GM21737 (cell line): Measurements from ENCODE around the gene PLA2G15.
A peak's percentile ranks its signal among the peaks of the same experiment; 100 is the strongest.

ENCODE experiments used
- ATAC-seq: cut with Tn5 transposase; IDR thresholded peaks from one replicate; pipeline ENCODE4 v1.9.1; 2021; ENCODE audit warnings: mild to moderate bottlenecking, moderate library complexity; ENCODE audit not compliant: unreplicated experiment

Gene PLA2G15

GRCh38 chr16:68244903-68245853 is at the start of gene PLA2G15:
TSS of gene PLA2G15 (plus strand) at chr16:68245373. CDS start at chr16:68245427, 54 bp downstream.
- ATAC-seq, result peak; percentile 85

GRCh38 chr16:68197250-68197649 is 47.9 kb upstream of the PLA2G15 start:
- no peak for ATAC-seq

DNA sequence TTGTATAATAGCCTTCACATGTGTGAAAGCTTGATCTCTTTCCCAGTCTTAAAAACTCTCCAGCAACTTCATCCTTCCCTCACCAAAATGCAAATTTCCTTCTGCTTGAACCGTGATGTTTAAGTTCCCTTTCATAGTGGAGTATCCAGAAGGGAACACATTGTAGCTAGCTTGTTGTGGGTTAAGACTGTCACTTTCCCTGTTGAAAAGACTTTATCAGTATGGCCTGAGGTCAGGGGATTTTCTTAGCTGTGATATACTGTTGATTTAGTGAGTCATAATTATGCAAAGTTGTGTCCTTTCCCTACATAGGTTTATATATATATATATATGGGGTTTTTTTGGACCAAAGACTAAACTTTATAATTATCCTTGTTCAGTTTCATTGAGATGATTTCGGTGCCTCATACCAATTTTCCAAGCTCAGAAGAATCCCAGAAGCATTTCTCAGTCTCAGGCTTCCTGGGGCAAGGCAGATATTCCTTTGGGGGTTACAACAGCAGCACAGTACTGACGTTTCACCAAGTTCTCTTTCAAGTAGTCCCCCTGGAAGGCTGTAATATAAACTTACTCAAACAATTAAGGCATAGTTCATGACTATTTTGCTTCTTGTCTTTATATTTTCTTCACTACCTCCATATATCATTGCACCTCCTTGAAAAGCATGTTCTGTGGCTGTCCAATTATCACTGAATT is 44.9 kb upstream of the PLA2G15 start:
- no peak for ATAC-seq

DNA sequence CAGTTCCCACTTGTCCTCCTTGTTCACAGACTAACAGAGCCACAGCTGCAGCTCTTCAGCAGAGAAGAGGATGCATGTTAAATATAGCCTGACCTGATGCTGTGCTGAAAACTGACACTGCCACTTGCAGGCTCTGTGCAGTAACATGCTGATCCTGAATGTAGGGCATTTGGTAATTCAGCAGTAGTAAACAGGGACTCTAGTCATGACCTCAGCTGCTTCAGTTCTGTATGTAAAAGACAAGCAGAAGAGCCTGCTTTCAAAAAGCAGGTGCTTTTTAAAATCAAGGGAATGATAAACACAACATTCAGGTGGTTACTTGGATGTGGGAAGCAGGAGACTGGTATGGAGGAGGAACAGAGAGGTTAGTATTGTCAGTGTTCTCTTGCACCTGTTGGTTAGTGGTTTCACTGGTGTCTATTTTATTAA is 43.1 kb upstream of the PLA2G15 start:
- no peak for ATAC-seq

- ATAC-seq, result no peak
Observed at GRCh38 chr16:68206245-68206644, 38.9 kb upstream of the PLA2G15 start.

DNA sequence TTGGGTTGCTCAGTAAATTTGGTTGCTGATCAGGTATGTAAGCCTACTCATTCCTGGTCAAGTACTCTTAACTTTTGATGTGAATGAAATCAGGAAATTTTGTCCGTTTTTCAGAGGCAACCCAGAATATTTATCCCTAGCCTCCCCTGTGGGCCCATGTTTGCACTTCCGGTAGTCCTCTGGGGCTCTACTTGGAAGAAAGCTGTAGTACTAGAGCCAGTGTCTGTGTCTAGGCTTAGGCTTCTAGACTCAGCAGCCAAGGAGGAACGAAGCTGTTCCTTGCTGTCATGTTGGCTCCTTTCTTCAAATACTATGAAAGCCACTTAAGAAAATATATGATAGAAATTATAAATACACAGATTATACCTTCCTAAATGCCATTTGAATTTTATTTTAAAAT is 30.4 kb upstream of the PLA2G15 start:
- ATAC-seq, result no peak

GRCh38 chr16:68215302-68215701 is 29.9 kb upstream of the PLA2G15 start:
- ATAC-seq, result no peak

- ATAC-seq, result no peak
Observed at GRCh38 chr16:68216240-68216639, 28.9 kb upstream of the PLA2G15 start.

DNA sequence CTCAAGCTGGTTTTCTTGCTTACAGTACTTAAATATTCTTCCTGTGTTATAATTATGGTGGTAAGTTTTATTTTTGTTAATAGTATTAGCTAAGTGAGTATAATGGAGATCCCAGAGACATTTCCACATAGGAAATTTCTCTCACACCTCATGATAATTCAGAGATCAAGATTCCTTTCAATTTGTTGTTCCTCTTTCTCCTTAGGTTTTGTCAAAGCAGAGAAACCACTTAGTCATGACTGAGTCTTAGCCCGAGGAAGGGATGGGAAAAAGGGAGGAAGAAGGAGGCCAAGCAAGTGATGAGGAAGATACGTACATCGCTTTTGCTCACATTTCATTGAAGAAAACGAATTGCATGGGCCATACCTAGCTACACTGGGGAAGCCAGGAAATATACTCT is 27.7 kb upstream of the PLA2G15 start:
- no peak for ATAC-seq

DNA sequence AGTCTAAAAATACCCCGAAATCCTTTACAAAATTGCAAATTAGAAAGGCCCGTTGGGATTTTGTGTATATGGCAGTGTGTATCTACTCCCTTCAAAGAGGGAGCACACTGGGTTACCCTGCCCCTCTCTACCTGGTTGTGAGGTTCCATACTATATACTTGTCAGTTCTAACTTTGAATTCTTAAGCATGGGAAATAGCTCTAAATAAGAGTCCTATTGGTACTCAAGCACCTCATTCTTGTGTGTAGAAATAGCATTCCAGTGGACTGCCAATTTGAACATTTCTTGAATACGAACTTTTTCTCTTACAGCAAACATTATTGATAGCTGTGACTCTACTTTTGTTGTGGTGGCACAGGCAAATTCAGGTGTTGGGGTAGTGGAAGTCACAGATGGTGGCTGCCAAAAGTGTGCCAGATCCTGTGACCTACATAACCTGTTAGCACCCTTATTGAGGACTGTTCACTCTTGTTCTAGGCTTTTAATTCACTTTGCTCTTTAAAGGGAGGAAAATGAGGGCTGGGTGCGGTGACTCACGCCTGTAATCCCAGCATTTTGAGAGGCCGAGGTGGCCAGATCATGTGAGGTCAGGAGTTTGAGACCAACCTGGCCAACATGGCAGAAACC is 25.3 kb upstream of the PLA2G15 start:
- no peak for ATAC-seq

DNA sequence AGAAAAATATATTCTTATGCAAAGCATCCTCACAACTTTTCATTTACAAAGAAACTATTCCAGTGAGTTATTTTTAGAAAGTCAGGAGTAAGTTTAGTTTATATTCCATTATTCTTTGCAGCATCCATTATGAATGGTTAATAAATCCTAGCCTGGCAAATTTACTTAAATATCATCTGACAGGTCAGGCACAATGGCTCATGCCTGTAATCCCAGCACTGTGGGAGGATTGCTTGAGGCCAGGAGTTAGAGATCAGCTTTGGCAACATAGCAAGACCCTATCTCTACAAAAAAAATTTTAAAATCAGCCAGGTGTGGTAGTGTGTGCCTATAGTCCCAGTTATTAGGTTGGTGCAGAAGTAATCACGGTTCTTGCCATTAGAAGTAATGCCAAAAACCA is 22.1 kb upstream of the PLA2G15 start:
- ATAC-seq, result no peak

DNA sequence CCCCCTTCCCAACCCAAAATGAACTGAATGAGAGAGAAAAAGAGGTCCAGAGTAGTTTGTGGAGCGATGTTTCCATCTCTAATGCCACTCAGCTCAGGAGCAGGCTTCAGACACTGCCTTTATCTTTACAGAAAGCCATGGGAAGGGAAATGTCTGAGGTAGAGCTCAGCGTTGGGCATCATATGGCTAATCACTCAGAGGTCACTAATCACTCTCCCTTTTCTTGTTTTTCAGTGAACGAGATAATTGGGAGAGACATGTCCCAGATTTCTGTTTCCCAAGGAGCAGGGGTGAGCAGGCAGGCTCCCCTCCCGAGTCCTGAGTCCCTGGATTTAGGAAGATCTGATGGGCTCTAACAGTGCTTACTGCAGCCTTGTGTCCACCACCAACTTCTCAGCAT is 19.1 kb upstream of the PLA2G15 start:
- ATAC-seq, result no peak

DNA sequence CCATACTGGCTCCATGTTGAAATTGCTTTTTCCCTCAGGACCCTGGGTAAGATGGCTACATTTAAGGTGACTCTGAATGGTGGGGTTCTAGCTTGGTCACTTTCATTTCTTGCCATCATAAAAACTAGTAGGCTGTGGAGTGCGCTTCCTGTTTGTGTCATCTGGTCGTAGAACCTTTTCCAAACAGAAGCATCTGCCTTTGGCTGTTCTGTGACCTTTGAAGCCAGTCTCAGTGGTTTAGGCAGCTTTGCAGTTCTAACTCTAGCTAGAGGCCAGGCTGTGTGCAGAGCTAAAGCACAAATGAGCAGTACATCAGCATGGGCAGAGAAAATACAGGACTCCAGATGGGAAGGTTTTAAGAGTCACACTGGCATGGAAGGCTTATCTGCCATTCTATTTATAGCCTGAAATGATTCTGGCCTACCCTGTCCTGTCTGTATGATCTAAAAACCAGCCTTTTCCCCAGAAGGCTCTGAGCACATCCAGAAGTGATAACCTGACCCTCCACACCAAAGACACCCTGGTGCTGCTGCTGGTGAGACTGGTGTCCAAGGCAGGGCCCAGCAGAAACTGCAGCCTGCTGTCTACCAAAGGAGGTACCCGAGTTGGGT is 17.9 kb upstream of the PLA2G15 start:
- no peak for ATAC-seq

DNA sequence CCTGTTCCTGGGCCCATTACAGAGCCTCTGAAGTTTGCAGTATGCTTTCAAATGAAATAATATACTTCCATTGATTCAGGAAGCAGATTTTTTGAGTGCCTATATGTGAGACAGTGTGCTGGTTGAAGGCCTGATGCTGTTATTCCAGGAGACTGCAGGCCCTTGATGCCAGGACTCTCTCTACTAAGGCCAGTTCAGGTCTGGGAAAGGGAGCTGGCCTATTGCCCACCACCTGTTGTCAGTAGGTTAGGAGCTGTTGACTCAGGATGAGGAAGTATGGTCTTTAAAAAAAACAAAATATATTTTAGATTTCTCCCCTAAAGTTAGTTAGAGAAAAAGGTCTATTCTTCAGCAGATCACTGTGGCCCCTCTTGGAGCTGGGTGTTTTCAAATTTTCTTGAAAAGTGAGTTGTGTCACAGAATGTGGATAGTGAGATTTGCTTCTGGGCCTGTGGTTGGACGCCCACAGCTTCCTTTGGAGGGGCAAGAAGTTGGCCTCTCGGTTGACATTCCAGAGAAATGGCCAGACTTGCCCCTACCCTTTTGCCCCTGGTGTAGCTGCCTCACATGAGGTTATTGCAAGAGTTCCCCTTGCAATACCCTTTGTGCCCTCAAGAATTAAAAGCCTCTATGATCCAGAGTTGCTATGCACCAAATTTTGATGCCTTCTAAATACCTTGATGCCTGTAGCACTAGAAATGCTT is 17.2 kb upstream of the PLA2G15 start:
- ATAC-seq, result no peak

DNA sequence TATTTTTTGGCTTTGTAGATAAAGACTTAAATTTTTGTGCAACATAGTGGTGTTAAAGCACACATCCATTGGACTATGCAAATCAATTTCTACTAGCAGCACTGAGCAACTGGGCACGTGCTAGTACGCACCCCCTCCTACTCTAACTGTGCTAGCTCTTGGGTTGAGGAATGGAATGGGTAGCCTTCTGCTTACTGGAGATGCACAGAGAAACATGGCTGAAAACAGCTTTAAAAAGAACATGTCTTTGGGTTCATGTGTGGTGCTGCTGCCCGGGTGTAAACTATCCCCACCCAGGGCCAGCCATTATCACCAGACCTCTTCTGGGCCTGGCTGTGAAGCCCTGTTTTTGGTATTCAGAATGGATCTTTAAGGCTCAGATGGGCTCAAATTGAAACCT is 16.5 kb upstream of the PLA2G15 start:
- no peak for ATAC-seq

DNA sequence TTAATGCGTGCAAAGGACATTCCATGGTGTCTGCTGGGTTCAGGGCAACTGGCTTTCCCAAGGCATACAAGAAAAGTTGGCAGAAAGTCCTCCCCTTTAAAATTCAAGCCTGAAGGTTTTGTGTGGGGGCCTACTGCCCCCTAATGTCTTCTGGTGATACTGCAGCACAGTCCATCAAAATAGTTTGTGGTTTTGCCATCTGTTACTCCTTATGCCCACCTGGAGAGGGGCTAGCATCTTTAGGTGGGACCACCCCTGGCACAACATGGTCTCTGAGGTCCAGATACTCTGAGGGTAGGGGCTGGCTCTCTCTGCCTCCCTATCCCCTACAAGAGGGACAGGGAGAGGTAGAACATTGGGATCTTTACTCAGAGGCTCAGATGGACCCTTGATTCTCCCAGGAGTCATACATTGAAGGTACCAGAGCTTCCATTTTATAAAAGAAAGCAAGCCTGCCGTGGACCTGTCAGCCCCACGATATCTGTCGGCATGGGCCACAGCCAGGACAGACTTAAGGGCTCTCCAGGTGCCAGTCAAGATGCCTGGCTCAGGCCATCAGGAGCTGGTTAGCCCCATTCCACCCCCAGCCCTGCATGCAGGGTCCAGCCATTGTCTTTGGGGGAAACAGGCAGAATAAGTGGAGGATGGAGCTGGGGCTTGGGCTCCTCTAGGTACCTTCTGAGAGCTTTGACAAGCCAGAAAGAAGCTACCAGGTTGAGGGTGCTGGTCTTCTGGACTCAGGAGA is 15.6 kb upstream of the PLA2G15 start:
- no peak for ATAC-seq

DNA sequence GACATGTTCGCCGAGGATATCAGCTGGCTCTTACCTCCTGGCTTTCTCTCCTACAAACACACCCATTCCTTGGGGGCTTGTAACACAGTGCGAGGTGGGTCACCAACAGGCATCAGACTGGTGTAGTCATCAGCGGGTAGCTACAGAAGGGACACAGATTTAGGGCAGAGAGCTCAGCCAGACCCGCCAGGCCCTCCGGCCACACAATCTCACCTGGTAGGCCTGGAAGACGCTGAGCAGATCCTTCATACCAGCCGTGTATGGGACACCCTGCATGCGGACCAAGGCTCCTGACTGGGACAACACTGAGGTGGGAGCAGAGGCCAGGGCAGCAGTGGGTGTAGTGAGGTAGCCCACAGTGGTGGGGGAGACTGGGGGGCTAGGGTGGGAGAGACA is 15.0 kb upstream of the PLA2G15 start:
- ATAC-seq, result no peak

- ATAC-seq, result no peak
Observed at GRCh38 chr16:68230956-68231355, 14.2 kb upstream of the PLA2G15 start.

GRCh38 chr16:68231384-68232136 is 13.6 kb upstream of the PLA2G15 start:
- no peak for ATAC-seq
